Measurements from ENCODE around the gene VWDE.
"Not testable (repeated sequence)": the region's sequence is repeated elsewhere in the genome, so short reads cannot be mapped to it uniquely, and the experiment has no call there.

The VWDE gene

DNA sequence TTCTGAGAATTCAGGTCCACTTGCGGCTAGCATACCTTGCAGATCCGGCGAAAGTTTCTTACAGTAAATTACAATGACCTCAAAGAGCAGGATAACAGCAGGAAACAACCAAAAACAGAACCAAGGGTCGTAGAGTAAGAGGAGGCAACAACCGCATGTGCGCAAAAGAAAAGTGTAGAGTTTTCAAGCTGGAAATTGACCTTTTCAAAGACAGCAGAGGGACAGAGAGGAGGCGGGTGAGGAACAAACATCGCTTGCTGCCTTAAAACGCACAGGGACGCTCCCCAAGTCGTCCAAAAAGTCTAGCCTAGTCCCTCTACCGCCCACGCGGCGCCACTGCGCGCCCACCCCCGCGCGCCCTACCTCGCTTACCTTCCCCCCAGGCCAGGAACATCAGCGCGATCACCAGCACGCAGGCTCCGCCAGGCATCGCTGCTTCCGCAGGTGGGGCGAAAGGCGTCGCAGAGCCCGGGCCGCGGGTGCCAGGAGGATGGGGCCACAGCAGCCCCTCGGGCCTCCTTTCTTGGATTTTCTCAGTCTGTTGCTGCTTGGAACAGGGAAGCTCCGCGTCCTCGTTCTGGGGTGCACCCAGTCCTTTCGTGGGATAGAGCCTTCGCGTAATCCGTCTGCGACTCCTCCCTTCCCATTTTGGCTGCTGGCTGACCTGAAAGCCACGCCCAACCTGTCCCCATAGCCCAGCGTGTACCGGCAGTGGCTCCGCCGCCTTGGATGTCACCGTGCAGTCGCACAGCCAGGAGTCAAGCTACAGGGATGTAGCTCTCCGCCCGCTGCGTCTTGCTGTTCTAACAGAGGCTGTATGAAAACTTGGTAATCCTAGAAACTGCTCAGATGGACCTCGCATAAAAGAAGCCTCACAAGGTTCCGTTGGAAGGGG lies at the start of gene VWDE:
Gene VWDE, minus strand, starts transcription at position 579 of the 895 bp plus-strand sequence. Its CDS starts 149 bp downstream, at position 430.
- DNase-seq: peak; percentile 65

DNA sequence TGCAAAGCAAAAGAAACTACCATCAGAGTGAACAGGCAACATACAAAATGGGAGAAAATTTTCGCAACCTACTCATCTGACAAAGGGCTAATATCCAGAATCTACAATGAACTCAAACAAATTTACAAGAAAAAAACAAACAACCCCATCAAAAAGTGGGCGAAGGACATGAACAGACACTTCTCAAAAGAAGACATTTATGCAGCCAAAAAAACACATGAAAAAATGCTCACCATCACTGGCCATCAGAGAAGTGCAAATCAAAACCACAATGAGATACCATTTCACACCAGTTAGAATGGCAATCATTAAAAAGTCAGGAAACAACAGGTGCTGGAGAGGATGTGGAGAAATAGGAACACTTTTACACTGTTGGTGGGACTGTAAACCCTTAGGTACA lies 49.5 kb upstream of the VWDE start:
- not testable (repeated sequence) for DNase-seq

GRCh38 chr7:12450615-12451014 lies 47.0 kb upstream of the VWDE start:
- DNase-seq: no peak

DNA sequence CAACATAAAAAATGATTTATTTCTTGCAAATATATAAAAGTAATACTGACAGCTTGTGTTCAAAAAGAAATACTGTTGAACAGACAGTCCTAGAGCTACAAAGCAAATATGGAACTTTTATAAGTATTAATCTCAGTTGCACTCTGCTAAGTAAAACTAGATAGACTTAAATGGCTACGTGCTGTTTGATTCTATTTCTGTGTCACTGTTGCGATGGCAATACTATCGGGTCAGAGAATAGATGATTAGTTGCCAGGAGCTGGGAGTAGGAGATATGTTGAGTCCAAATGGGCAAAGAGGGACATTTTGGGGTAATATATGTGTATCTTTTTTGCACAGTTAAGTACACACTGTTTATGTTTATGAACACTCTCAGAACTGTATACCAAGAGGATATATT lies 41.1 kb upstream of the VWDE start:
- no peak for DNase-seq

DNA sequence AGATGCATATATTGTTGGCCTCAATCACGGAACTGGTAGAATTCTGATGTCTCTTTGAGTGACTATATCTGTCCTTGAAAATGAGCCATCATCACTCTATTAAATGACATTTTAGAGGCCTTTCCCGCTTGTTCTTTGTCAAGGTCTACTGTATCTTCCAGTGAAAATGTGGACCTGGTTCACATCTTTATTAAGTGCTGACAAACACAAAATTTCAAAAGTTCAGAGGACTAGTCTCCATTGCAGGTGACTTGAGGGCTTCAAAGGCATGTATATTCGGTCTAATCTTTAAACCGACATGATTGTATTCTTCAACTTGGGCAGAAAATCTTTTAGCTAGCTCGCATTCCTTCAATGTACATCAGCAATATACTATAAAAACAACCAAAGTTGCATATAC lies 36.6 kb upstream of the VWDE start:
- DNase-seq: no peak

- no peak for DNase-seq
Measured at GRCh38 chr7:12436896-12437535, 33.4 kb upstream of the VWDE start.

GRCh38 chr7:12436126-12436525 lies 32.5 kb upstream of the VWDE start:
- no peak for DNase-seq

DNA sequence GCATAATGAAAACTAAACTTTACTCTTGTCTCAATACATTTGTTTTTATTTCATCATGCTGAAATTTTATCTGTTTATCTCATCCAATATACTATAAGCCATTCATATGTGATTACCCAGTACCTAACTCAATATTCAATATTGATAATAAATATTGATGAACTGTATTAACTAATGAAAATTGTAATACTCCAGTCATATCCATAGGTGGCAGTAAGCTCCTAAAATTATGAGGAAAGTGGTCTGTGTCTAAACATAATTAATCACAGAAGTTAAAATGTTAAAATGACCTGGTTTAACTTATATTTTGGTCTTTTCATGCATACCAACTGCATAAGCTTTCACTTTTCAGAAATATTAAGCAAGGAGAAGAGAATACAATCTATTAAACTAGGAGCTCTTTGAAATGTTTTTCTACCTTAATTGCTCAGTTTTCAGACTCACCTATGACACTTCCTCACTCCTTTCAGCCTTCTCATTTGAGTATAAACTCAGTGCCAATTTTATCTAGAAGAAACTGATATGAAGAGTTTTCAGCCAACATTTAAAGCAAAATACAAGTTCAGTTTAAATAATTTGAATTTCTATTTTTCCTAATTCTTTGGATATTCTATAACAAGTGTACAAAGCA lies 30.5 kb upstream of the VWDE start:
- no peak for DNase-seq

- DNase-seq: no peak
Measured at GRCh38 chr7:12431886-12432556, 28.4 kb upstream of the VWDE start.

GRCh38 chr7:12425311-12425710 lies 21.6 kb upstream of the VWDE start:
- DNase-seq: no peak

DNA sequence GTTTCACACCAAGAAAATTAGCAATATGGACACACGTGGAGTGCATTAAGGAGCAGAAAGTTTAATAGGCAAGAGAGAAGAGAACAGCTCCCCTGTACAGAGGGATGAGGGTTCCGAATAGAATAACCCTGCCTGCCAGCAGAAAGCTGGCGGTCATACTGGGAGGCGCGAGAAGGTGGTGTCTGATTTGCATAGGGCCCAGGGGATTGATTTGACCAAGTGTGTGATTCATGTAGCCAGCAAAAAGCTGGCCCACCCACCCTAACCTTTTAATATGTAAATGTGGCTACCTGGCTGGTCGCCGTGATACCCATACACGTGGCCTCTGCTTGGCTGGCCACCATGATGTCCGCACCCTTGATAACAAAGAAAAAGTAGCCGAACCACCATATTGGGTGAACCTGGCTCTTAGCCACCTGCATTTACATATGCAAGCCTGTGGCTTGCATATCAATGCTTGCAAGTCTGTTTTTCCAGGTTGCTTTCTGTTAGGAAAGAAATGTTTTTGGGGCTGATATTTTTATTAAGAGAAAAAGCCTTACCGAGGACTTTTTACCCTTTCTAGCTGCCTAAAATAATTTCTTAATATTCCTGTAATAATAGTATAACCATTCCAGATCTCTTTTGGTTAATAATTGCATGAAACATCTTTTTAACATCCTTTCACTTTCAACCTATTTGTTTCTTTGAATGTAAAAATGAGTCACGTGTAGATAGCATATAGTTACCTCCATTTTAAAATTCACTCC lies 20.5 kb upstream of the VWDE start:
- no peak for DNase-seq

DNA sequence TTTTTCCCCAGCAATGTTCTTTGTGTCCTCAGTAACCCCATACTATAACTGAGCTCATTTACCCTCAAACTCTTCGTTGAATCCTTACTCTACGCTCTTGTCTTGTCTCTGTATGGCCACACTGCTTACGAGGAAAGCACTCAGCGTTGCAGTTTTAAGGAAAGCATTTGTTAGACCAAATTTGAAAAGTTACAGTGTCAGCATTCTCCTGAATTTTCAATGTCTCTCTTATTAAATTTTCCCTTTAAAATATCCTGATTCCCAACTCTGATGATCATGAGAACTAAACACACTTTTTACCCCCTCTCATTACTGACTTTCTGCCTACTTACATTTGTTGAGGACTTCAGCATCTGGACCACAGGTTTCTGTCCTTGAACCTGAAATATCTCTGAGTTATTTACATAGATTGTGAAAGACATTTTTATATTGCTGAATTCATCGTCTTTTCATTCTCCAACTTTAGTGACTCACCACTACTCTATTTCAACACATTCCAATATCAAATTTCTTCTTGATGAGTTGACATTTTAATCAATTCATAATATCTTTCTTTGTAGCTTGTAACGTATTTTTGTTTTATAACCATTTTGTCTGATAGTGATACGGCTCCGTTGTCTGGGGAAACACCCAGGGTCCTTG lies 19.8 kb upstream of the VWDE start:
- no peak for DNase-seq

- no peak for DNase-seq
Measured at GRCh38 chr7:12422554-12423320, 19.1 kb upstream of the VWDE start.

- DNase-seq: no peak
Measured at GRCh38 chr7:12418452-12418851, 14.8 kb upstream of the VWDE start.

DNA sequence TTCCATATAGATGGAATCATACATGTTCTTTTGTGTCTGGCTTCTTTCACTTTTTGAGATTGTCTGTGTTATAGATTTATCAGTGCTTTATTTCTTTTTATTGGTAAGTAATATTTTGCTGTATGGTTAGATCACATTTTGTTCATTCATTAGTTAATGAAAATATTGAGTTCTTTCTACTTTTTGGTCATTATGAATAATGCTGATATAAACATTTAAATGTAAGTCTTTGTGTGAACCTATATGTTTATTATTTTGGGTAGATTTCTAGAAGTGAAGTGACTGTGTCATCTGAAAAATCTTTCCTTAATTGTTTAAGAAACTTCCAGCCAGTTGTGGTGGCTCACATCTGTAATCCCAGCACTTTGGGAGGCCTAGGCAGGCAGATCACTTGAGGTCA lies 11.4 kb upstream of the VWDE start:
- no peak for DNase-seq

DNA sequence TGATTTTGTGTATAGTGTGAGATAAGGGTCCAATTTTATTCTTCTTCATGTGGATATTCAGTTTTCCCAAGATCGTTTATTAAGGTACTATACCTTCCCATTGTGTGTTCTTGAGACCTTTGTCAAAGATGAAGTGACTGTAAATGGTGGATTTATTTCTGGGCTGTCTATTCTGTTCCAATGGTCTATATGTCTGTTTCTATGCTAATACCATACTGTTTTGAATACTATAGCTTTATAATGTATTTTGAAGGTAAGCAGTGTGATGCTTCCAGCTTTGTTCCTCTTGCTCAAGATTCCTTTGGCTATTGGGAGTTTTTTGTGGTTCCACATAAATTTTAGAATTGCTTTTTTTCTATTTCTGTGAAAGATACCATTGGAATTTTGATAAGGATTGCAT lies 8.7 kb upstream of the VWDE start:
- DNase-seq: no peak

DNA sequence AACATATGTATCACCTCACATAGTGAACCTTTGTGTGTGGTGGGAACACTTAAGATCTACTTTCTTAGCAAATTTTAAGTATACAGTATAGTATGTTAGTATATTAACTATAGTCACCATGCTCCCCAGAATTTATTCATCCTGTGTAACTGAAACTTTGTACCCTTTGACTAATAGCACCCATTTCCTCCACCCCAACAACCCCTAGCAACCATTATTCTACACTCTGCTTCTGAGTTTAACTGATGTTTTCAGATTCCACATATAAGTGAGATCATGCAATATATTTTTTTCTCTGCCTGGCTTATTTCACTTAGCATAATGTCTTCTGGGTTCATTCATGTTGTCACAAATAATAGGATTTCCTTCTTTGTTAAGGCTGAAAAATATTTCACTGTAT lies 6.9 kb upstream of the VWDE start:
- no peak for DNase-seq

GRCh38 chr7:12409097-12409711 lies 5.5 kb upstream of the VWDE start:
- DNase-seq: no peak

GRCh38 chr7:12407652-12408051 lies 4.0 kb upstream of the VWDE start:
- DNase-seq: not testable (repeated sequence)

- DNase-seq: no peak
Measured at GRCh38 chr7:12402365-12402725, 1.3 kb downstream of the VWDE start.

Measured in CD4-positive, alpha-beta T cell treated with Interleukin-17A for 4 hours (primary cell).